ENCODE data around the gene HSD17B10.

- TF ChIP-seq, protein P1, sequence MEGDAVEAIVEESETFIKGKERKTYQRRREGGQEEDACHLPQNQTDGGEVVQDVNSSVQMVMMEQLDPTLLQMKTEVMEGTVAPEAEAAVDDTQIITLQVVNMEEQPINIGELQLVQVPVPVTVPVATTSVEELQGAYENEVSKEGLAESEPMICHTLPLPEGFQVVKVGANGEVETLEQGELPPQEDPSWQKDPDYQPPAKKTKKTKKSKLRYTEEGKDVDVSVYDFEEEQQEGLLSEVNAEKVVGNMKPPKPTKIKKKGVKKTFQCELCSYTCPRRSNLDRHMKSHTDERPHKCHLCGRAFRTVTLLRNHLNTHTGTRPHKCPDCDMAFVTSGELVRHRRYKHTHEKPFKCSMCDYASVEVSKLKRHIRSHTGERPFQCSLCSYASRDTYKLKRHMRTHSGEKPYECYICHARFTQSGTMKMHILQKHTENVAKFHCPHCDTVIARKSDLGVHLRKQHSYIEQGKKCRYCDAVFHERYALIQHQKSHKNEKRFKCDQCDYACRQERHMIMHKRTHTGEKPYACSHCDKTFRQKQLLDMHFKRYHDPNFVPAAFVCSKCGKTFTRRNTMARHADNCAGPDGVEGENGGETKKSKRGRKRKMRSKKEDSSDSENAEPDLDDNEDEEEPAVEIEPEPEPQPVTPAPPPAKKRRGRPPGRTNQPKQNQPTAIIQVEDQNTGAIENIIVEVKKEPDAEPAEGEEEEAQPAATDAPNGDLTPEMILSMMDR (IDR thresholded peaks at IDR 0.05): no peak
- TF ChIP-seq EP300 (IDR thresholded peaks at IDR 0.05) (no peak), POLR2A (IDR thresholded peaks at IDR 0.05) (no peak)
Measured at GRCh38 chrX:53481093-53481492, 46.9 kb upstream of the HSD17B10 start.
